CD4-positive, alpha-beta T cell treated with Interleukin-1 beta for 1 hour (primary cell): ENCODE data around the gene VWA3B.
"Not testable (repeated sequence)": the region's sequence is repeated elsewhere in the genome, so short reads cannot be mapped to it uniquely, and the experiment has no call there.

Experiments used
- DNase-seq, 2 donors: peaks; one replicate each; pipeline ENCODE4 v3.0.0-alpha.2; 2020 to 2022

VWA3B gene

GRCh38 chr2:98300141-98300874 is 213.3 kb downstream of the VWA3B start:
- DNase-seq: no peak

DNA sequence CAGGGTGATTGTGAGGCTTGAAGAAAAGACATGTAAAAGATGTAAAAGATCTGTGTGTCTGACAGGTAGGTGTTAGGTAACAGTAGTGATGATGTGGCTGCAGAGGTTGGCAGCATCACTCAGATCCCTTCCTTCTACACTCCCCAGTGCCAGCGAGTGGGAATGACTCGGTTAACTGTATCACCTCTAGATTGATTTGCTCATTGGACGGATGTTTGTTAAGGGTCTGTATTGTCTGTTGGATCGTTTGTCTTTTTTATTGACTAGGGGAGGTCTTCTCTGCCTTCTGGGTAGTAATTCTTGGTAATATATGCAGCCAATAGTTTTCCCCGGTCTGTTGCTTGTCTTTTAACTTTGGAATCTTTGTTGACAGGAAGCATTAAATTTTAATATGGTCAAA is 214.5 kb downstream of the VWA3B start:
- DNase-seq: no peak

DNA sequence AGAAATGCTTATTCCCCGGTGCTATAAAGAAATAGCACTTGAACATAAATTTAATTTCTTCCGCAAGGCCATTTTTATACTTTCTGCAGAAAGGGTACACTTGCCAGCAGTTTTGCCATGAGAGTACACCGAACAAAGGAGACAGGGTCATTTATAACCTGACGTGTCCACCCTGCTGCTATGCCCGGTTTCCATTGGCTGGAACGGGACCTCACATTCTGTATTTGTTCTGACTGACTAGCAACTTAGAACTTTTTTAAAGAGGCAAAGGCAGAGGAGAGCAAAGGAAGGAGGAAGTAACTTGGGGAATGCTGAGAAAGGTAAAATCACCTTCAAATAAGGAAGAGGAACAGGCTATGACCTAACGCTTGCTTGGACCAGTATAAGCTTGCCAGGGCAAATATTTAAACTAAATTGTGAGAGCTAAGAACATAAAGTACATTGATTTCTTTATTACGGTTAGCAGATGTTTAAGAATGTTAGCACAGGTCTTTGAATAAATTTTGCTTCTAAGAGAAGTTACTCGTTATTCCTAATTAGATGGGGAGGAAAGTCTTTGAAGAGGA is 220.2 kb downstream of the VWA3B start:
- not testable (repeated sequence) for DNase-seq

DNA sequence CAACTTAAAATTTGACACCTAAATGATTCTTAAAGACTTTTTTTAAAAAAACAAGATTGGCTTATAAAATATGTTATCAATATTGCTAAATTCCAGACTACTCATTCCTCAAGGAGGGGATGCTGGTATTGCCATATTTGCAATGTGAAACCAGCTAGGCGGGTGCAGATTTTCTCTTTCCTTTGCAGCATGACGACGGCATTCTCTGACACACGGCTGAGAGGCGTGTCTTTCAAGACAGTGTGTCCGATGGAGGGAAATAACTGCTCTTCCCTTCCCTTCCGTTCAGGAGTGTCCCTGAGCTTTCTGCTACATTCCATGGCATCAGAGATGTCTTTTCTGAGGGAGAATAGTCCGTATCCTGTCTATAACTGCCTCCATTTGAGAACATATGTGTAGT is 221.1 kb downstream of the VWA3B start:
- DNase-seq: no peak

- DNase-seq: no peak
These were observed 221.6 kb downstream of the VWA3B start for GRCh38 chr2:98308532-98308931.

DNA sequence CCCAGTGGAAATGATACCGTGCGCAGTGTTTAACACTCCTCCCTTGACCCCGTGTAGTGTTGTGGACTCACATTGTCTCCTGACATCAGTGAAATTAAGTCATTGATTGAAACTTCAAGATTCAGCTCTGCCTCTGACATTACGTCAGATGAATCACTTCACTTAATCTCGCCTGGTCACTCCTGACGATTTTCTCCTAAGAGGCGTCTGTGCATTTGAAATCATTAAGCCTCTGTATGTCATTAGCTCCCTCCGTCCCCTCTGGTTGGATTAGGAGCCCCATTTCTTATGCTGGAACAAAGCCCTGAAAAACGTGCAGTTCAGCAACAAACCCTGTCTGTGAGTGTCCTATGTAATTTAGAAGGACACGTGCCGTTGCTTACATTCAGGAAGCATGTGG is 222.6 kb downstream of the VWA3B start:
- DNase-seq: no peak

DNA sequence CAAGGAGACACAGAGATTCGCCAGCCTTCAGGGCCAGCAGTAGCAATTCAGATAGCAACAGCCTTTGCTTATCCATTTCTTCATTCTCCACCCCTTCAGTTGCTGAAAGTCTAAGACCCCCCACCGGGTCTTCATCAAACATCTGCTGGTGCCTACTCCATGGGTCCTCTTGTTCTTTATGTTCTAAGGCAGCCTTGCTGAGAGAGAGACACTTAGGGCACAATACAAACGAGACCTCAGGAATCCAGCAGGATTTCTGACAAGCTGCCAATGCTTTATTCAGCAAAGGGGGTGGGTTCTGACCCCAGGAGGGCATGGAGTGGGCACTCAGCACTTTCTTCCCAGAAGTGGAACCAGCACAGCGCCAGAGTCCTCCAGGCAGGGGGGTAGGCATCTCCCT is 223.0 kb downstream of the VWA3B start:
- no peak for DNase-seq

- no peak for DNase-seq
These were observed 224.1 kb downstream of the VWA3B start for GRCh38 chr2:98311090-98311489.

GRCh38 chr2:98311771-98312545 is 225.0 kb downstream of the VWA3B start:
- DNase-seq: no peak

DNA sequence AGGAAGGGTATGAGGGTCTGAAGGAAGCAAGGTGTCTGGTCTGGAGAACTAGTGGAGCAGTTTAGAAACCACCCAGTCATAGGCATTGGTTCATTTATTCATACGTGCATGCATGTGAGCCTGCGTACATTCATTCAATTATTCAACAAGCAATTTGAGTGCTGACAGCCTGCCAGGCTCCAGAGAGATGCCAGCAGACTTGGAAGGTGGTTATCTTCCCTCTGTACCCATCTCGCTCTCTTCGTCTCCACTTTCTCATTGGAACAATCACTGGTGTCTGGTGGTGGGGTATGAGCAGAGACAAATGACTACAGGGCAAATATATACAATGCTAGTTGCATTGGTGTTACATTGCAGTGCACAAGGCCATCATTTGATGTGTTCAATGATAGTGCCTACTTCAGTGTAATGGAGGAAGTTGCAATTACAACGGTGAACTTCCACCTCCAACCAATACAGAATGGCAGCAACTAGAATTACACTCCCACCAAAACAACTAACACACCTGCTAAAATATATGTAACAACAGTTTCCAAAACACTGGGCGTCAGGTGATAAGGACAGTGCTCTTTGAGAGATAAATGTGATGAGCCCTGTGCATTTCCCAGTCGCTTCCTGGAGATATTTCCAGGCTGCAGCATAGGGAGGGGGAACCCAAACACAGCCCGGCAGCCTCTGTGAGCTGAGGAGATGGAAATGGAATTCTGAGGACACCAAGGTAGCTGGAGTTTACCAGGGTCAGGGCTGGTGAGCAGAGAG is 226.7 kb downstream of the VWA3B start:
- DNase-seq: no peak

DNA sequence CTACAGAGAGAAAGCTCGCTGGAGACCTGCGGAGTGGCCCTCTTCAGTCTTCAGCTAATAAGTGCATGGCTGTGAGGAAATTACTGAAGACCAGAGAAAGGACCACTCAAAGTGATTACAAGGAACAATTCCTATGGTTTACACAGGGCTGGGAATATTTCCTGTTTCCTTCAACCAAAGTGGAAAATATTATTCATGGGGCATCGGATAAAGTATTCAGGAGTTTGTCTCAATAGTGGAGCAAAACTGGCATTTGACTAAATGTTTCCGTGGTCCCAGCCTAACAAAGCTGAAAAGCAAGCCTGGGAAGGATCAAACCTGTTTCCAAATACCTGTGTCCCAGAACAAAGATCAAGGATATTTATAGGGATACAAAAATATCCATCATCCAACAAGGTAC is 227.3 kb downstream of the VWA3B start:
- DNase-seq: no peak

- no peak for DNase-seq
These were observed 229.0 kb downstream of the VWA3B start for GRCh38 chr2:98315957-98316356.

- no peak for DNase-seq
These were observed 230.2 kb downstream of the VWA3B start for GRCh38 chr2:98317214-98317613.

DNA sequence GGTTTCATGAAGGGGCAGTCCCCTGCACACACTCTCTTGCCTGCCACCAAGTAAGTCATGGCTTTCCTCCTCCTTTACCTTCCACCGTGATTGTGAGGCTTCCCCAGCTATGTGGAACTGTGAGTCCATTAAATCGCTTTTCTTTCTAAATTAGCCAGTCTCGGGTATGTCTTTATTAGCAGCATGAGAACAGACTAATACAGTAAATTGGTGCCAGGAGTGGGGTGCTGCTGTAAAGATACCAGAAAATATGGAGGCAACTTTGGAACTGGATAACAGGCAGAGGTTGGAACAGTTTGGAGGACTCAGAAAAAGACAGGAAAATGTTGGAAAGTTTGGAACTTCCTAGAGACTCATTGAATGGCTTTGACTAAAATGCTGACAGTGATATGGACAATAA is 233.2 kb downstream of the VWA3B start:
- not testable (repeated sequence) for DNase-seq

- DNase-seq: no peak
These were observed 237.2 kb downstream of the VWA3B start for GRCh38 chr2:98324181-98324580.

DNA sequence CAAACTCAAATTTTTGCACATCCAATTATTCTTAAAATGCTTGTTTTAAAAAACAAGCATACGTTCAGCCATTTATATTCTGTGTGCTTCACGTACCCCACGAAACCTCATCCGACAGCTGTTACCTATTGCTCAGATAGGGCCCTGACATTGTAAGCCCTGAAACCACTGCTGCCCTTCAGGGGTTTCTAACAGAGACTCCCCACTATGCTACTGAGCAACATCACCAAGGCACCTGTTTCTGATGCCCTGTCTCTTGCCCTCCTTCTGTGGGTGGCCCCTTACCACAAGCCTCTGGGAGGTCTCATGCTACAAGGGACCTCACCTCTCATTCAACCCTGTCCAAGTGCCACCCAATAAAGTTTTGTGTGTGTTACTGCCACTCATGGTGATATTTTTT is 240.8 kb downstream of the VWA3B start:
- no peak for DNase-seq

GRCh38 chr2:98329549-98329948 is 242.6 kb downstream of the VWA3B start:
- DNase-seq: no peak

GRCh38 chr2:98332989-98333388 is 246.0 kb downstream of the VWA3B start:
- no peak for DNase-seq

GRCh38 chr2:98333922-98334321 is 247.0 kb downstream of the VWA3B start:
- DNase-seq: no peak

DNA sequence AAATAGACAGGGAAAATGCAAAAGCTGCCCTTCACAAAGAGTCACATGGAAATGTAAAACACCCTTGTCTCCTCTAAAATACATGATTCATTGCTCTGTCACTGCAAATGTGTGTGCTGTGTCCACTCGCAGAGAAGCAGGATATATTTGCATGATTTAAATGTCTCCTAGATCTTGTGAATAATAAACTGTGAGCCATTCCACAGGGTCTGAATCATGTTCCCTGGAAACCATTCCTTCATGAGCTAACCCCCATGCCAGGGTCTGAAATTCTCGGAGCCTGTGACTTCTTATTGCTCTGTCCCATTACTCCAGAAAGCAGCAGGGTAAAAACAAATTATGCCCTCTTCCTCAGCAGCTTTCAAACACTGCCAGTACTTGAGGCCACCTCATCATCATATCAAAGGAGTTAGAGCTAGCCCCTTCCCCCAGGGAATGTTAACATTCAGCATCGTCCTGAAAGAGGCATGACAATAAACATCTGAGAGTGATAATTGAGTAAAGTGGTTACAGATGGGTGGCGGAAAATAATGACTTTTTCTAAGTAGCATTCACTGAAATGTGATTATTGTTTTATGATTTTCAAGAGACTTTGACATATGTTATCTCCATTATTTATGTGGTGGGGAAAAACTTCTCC is 247.6 kb downstream of the VWA3B start:
- no peak for DNase-seq

DNA sequence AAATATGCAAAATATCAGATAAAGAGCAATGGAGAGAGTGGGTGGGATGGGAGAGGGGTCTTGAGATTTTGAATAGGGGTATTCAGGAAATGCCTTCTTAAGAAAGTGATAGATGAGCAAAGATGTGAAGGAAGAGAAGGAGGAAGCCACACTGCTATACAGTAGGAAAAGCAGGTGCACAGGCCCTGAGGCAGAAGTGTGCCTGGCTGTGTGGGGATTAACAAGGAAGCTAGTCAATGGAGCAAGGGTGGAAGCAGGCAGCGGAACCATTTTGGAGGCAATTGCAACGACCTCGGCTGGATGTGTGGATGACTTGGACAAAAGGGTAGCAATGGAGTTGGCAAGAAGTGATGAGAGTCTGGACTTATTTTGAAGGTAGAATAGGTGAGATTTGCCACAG is 248.3 kb downstream of the VWA3B start:
- no peak for DNase-seq

DNA sequence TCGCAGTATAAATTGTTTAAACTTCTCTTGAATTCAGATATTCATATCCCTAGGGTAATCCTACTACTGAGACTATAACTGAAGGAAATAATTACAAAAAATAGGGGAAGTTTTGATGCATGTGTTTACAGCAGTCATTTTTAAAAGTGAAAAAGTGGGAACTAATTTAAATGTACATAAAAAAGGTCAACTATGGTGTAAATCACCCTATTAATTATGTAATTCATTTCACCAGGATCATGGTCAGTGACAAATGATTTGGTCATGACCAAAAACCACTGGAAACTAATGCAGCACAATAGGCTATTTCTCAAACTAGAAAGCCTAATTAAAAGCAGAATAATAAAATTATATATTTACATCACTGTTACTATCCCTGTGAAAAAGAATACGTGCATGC is 254.3 kb downstream of the VWA3B start:
- no peak for DNase-seq

DNA sequence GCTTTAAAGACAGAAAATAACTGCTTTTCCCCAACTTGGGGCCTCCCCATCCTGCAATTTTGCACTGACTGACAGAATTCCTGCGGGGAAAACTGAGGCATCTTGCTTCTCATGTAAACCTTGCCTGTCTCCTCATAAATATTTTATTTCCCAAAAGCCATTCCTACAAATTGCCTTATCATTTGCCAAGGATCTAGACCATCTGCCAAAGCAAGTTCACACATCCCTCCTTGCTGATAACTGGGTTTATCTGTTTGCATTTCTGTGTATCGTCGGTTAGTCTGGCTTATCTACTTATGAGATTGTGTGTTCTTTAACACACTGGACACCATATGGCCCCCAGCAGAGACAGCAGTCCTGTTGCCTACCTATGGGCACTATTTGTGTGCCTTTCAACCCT is 256.3 kb downstream of the VWA3B start:
- DNase-seq: no peak
